Activated T-cell treated with anti-CD3 and anti-CD28 coated beads, Interleukin-2, amount 50 U/mL, for 24 hours (primary cell): Measurements from ENCODE around the gene ALOX12.

Experiments used
- DNase-seq: peaks from one replicate; pipeline ENCODE4 v3.0.0-alpha.2; 2020
- H3K27ac Mint-ChIP-seq: 2 replicates; pipeline ENCODE4 v1.8.0; 2020; ENCODE audit warnings: mild to moderate bottlenecking, mixed read lengths
- H3K27me3 Mint-ChIP-seq: 2 replicates; pipeline ENCODE4 v1.8.0; 2020; ENCODE audit warnings: mixed read lengths
- H3K36me3 Mint-ChIP-seq: 2 replicates; pipeline ENCODE4 v1.8.0; 2020; ENCODE audit warnings: low read depth, mixed read lengths
- H3K4me1 Mint-ChIP-seq: 2 replicates; pipeline ENCODE4 v1.8.0; 2020; ENCODE audit warnings: low read depth, mixed read lengths
- H3K4me3 Mint-ChIP-seq: 2 replicates; pipeline ENCODE4 v1.8.0; 2020; ENCODE audit warnings: mild to moderate bottlenecking, moderate library complexity, mixed read lengths
- H3K9me3 Mint-ChIP-seq: 2 replicates; pipeline ENCODE4 v1.8.0; 2020; ENCODE audit warnings: mixed read lengths

ALOX12 gene

DNA sequence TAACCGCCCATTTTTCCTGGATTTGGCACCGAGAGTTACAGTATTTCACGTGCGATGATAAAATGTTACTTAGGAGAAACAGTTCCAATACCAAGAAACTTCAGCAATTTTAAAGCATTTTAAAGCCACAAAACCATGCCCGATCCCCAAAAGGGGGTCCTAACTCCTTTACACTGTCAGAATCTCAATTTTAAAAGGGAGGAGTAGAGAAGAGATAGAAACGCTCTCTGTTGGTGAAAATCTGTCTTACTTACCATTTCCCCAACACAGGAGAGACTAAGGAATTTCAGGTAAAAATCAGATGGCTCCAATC, 16.0 kb downstream of the ALOX12 start:
- peaks cover 75% of the 10 kb centered on the region for H3K36me3 Mint-ChIP-seq
- peaks cover 63% of the 10 kb centered on the region for H3K4me1 Mint-ChIP-seq
- peak overlapping the region; percentile 98 for H3K4me3 Mint-ChIP-seq
- H3K27me3 Mint-ChIP-seq: no peaks in the 10 kb centered on the region
- no peaks in the 10 kb centered on the region for H3K9me3 Mint-ChIP-seq
- peak overlapping the region; percentile 100 for H3K27ac Mint-ChIP-seq
- DNase-seq: no peak

DNA sequence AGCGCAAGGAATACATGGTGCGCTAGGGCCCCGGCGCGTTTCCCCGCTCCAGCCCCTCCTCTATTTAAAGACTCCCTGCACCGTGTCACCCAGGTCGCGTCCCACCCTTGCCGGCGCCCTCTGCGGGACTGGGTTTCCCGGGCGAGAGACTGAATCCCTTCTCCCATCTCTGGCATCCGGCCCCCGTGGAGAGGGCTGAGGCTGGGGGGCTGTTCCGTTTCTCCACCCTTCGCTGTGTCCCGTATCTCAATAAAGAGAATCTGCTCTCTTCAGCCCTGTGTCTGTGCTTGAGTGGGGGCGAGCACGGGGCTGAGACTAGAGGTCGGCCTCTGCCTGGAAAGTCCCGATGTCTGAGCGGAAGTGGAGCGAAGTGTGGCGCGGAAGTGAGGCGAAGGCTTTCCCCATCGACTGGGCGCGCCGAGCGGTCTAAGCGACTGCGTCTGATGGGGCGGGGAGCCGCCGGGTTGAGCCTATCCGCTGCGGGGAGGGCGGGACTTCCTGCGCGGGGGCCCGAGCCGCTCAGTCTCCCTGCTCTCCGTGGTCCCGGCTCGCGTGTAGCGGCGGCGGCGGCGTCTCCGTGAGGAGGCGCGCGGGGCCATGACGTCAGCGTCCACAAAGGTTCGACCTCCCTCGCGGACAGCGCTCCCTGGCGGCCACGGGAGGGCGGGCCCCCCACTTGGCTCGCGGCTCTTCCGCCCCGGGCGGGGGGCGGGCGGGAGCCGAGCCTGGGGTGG, 18.6 kb downstream of the ALOX12 start:
- H3K27me3 Mint-ChIP-seq: no peaks in the 10 kb centered on the region
- H3K4me1 Mint-ChIP-seq: peaks cover 65% of the 10 kb centered on the region
- H3K9me3 Mint-ChIP-seq: no peaks in the 10 kb centered on the region
- H3K27ac Mint-ChIP-seq: peak overlapping the region; percentile 100
- peak overlapping the region; percentile 98 for H3K4me3 Mint-ChIP-seq
- peak; percentile 97 for DNase-seq
- H3K36me3 Mint-ChIP-seq: peaks cover 70% of the 10 kb centered on the region

GRCh38 chr17:7014995-7015958, 19.4 kb downstream of the ALOX12 start:
- H3K9me3 Mint-ChIP-seq: no peaks in the 10 kb centered on the region
- peaks cover 62% of the 10 kb centered on the region for H3K36me3 Mint-ChIP-seq
- peaks cover 56% of the 10 kb centered on the region for H3K4me1 Mint-ChIP-seq
- DNase-seq: peak; percentile 81
- H3K27me3 Mint-ChIP-seq: no peaks in the 10 kb centered on the region
- peak overlapping the region; percentile 98 for H3K4me3 Mint-ChIP-seq
- H3K27ac Mint-ChIP-seq: peak overlapping the region; percentile 98

DNA sequence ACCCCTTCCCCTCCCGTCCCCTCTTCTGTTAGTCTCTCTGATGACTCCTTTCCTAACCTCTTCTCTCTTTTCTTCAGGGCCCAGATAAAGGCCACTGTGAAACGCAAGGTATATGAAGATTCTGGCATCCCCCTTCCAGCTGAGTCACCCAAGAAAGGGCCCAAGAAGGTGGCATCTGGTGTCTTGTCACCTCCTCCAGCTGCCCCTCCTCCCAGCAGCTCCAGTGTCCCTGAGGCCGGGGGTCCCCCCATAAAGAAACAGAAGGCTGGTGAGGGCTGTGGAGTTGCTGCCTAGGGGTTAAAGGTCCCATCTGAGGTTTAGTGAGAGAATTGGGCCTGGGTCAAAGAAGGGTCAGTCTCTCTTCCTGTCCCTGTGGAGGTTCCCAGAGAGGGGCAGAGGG, 20.6 kb downstream of the ALOX12 start:
- Mint-ChIP-seq H3K27ac (peak overlapping the region; percentile 98), H3K4me1 (peaks cover 49% of the 10 kb centered on the region), H3K9me3 (no peaks in the 10 kb centered on the region), H3K4me3 (peak overlapping the region; percentile 98), H3K36me3 (peaks cover 57% of the 10 kb centered on the region), H3K27me3 (no peaks in the 10 kb centered on the region)
- DNase-seq: no peak

- Mint-ChIP-seq H3K4me3 (peak overlapping the region; percentile 98), H3K36me3 (peaks cover 52% of the 10 kb centered on the region), H3K27me3 (no peaks in the 10 kb centered on the region), H3K4me1 (peaks cover 49% of the 10 kb centered on the region), H3K27ac (peak overlapping the region; percentile 98), H3K9me3 (no peaks in the 10 kb centered on the region)
- no peak for DNase-seq
Observed at GRCh38 chr17:7016886-7017826, 21.3 kb downstream of the ALOX12 start.

- no peak for DNase-seq
- Mint-ChIP-seq H3K9me3 (no peaks in the 10 kb centered on the region), H3K4me1 (peaks cover 54% of the 10 kb centered on the region), H3K4me3 (no peak overlapping the region), H3K36me3 (peaks cover 48% of the 10 kb centered on the region), H3K27ac (peak overlapping the region; percentile 9), H3K27me3 (peaks cover 4% of the 10 kb centered on the region)
Observed at GRCh38 chr17:7017827-7018200, 22.0 kb downstream of the ALOX12 start.

DNA sequence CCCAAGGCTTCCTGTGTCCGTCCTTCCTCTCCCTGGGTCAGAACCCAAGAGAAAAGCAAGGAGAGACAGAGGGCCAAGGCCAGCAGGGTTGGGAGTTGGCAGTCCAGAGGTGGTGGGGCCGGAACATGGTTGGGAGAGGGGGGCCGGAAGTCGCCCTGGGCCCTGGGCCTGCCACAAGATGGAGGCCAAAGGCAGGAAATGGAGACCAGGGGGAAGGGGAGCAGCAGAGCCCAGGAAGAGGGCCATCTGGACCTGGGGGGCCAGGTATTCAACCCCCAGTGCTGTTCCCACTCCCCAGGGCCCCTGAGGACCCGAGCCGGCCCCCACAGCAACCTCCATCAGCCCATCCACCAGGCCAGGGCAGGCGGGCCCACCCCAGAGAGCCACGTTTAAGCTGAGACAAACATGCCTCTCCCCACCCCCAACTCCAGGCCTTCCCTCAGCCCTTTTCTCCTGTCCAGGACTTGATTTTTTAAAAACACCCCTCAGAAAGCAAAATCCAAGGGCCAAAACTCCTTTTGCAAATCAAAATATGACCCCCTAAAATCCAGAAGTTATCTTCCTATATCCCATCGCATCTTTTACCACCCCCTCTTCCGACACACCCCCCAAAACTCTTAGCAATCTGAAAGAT, 22.6 kb downstream of the ALOX12 start:
- DNase-seq: no peak
- H3K4me3 Mint-ChIP-seq: no peak overlapping the region
- H3K27me3 Mint-ChIP-seq: peaks cover 9% of the 10 kb centered on the region
- no peaks in the 10 kb centered on the region for H3K9me3 Mint-ChIP-seq
- peaks cover 59% of the 10 kb centered on the region for H3K4me1 Mint-ChIP-seq
- no peak overlapping the region for H3K27ac Mint-ChIP-seq
- peaks cover 41% of the 10 kb centered on the region for H3K36me3 Mint-ChIP-seq

- Mint-ChIP-seq H3K27ac (no peak overlapping the region), H3K36me3 (peaks cover 32% of the 10 kb centered on the region), H3K4me1 (peaks cover 64% of the 10 kb centered on the region), H3K4me3 (no peak overlapping the region), H3K9me3 (no peaks in the 10 kb centered on the region), H3K27me3 (peaks cover 11% of the 10 kb centered on the region)
- no peak for DNase-seq
Observed at GRCh38 chr17:7019367-7019766, 23.5 kb downstream of the ALOX12 start.

- Mint-ChIP-seq H3K9me3 (no peaks in the 10 kb centered on the region), H3K27ac (no peak overlapping the region), H3K36me3 (peaks cover 30% of the 10 kb centered on the region), H3K4me3 (no peak overlapping the region), H3K4me1 (peaks cover 64% of the 10 kb centered on the region), H3K27me3 (peaks cover 11% of the 10 kb centered on the region)
- DNase-seq: no peak
Observed at GRCh38 chr17:7019839-7020519, 24.1 kb downstream of the ALOX12 start.

- Mint-ChIP-seq H3K9me3 (no peaks in the 10 kb centered on the region), H3K4me1 (peaks cover 53% of the 10 kb centered on the region), H3K27me3 (peaks cover 11% of the 10 kb centered on the region), H3K4me3 (no peak overlapping the region), H3K36me3 (peaks cover 18% of the 10 kb centered on the region), H3K27ac (no peak overlapping the region)
- DNase-seq: no peak
Observed at GRCh38 chr17:7020894-7021664, 25.2 kb downstream of the ALOX12 start.

- peak overlapping the region; percentile 44 for H3K4me3 Mint-ChIP-seq
- no peaks in the 10 kb centered on the region for H3K9me3 Mint-ChIP-seq
- H3K27ac Mint-ChIP-seq: no peak overlapping the region
- peak; percentile 90 for DNase-seq
- peaks cover 42% of the 10 kb centered on the region for H3K4me1 Mint-ChIP-seq
- H3K36me3 Mint-ChIP-seq: peaks cover 7% of the 10 kb centered on the region
- H3K27me3 Mint-ChIP-seq: peaks cover 11% of the 10 kb centered on the region
Observed at GRCh38 chr17:7021993-7022778, 26.3 kb downstream of the ALOX12 start.

DNA sequence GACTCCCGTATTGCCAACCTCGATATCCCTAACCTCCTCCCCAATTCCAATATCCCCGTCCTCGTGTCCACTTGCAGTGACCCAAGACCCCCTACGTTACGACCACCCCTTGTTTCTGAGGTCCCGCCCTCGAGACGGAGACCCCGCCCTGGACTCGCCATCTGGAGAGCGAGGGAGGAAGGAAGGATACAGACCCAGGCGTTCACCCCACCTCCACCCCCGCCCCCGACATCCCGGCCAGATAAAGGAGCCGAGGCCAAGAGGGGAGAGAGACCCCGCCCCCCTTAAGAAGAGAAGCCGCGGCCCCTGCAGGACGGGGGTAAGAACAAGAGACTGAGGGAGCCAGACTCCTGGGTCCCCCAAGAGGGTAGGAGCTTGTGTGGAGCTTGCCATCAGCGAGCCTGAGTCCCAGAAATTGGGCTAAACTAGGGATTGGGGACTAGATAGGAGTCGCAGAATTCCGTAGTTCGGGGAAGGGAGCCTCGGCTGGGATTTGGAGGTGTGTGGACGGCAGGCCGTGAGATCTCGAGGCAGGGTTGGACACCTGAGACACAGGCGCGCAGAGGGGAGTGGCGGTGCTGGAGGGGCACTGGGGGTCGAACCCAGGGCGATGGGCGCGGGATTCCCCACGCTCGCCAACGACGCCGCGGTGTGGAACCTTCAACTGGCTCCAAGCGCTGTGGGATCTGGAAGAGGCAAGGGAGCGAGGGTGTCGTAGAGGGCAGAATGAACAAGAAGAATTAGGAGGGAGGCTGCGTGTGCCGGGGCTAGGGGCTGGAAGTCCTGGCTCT, 27.1 kb downstream of the ALOX12 start, which contains the start of gene BCL6B:
TSS of gene BCL6B (plus strand) at position 270 of the 791 bp plus-strand sequence. CDS start 622 bp downstream, outside the sequence.
- peaks cover 34% of the 10 kb centered on the region for H3K4me1 Mint-ChIP-seq
- H3K9me3 Mint-ChIP-seq: no peaks in the 10 kb centered on the region
- H3K36me3 Mint-ChIP-seq: no peaks in the 10 kb centered on the region
- peak within 1 kb of the TSS; percentile 46 for H3K4me3 Mint-ChIP-seq
- H3K27ac Mint-ChIP-seq: peak within 1 kb of the TSS; percentile 77
- DNase-seq: peak; percentile 47
- peaks cover 11% of the 10 kb centered on the region for H3K27me3 Mint-ChIP-seq
